ENCODE results near the gene C17orf75. TPM values are rescaled to one million over a fixed set of nuclear protein-coding genes. Genes with fewer than 3 reads are reported as not detected.

The C17orf75 gene
- total and polyA plus RNA-seq, 4 donors = 8.5 to 23.4 (median 15.3) TPM

GRCh38 chr17:32331243-32332040 is 10.5 kb downstream of the C17orf75 start:
- Histone ChIP-seq H3K4me3 (no peak overlapping the region), H3K9me3 (ENCODE audit: control insufficient read depth in 4 of 4, insufficient read depth in 3 of 4, low read length in 3 of 4) (no peaks in the 10 kb centered on the region), H3K27me3 (ENCODE audit: control insufficient read depth in 3 of 3, insufficient read depth in 3 of 3, low read length in 2 of 3) (no peaks in the 10 kb centered on the region), H3K36me3 (ENCODE audit: control insufficient read depth in 4 of 4, insufficient read depth in 4 of 4, low read length in 4 of 4) (peaks cover 3 to 20% (median 5%) of the 10 kb centered on the region in 4 donors), H3K4me1 (ENCODE audit: control insufficient read depth in 5 of 5, insufficient read depth in 5 of 5, low read length in 5 of 5) (no peaks in the 10 kb centered on the region), H3K27ac (ENCODE audit: low read depth in 1 of 2, low read length in 1 of 2) (no peak overlapping the region), H3K9ac (ENCODE audit: insufficient read depth in 1 of 2, low read length in 2 of 2) (no peak overlapping the region)
- WGBS, 2 donors = 44 to 70% methylated on average over 3 of the region's 3 CpGs
- TF ChIP-seq, protein P1, sequence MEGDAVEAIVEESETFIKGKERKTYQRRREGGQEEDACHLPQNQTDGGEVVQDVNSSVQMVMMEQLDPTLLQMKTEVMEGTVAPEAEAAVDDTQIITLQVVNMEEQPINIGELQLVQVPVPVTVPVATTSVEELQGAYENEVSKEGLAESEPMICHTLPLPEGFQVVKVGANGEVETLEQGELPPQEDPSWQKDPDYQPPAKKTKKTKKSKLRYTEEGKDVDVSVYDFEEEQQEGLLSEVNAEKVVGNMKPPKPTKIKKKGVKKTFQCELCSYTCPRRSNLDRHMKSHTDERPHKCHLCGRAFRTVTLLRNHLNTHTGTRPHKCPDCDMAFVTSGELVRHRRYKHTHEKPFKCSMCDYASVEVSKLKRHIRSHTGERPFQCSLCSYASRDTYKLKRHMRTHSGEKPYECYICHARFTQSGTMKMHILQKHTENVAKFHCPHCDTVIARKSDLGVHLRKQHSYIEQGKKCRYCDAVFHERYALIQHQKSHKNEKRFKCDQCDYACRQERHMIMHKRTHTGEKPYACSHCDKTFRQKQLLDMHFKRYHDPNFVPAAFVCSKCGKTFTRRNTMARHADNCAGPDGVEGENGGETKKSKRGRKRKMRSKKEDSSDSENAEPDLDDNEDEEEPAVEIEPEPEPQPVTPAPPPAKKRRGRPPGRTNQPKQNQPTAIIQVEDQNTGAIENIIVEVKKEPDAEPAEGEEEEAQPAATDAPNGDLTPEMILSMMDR (IDR thresholded peaks at IDR 0.05; ENCODE audit: control extremely low read depth, extremely low read depth) = no peak
- ATAC-seq (ENCODE audit: insufficient read depth, low FRiP score) = no peak
- DNase-seq = no peak

DNA sequence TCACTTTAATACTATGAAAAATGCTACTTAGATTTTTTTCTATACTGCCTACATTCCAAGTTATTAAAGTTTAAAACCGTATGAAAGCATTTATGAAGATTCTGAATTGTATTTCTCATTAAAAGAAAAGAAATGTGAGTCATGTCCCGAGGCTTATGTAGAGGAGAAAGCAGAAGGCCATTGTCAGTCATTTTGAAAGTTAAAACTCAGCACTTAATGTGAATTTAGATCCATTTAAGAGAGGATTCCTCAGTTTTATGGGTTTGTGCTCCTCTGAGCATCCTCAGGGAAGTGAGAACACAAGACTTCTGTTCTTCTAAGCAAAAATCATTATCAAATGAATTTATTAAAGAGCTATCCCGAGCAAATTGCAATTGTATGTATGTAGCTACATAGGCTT is 11.8 kb downstream of the C17orf75 start:
- H3K4me1 ChIP-seq (ENCODE audit: control insufficient read depth in 5 of 5, insufficient read depth in 5 of 5, low read length in 5 of 5) = no peaks in the 10 kb centered on the region
- TF ChIP-seq, protein P1 (IDR thresholded peaks at IDR 0.05; ENCODE audit: control extremely low read depth, extremely low read depth) = no peak
- 79 to 81% methylated on average over 3 of the region's 3 CpGs for WGBS, 2 donors
- DNase-seq (no peak), ATAC-seq (ENCODE audit: insufficient read depth, low FRiP score) (no peak)
- no peak overlapping the region for H3K9ac ChIP-seq (ENCODE audit: insufficient read depth in 1 of 2, low read length in 2 of 2)
- no peak overlapping the region for H3K4me3 ChIP-seq
- H3K9me3 ChIP-seq (ENCODE audit: control insufficient read depth in 4 of 4, insufficient read depth in 3 of 4, low read length in 3 of 4) = no peaks in the 10 kb centered on the region
- no peak overlapping the region for H3K27ac ChIP-seq (ENCODE audit: low read depth in 1 of 2, low read length in 1 of 2)
- H3K27me3 ChIP-seq (ENCODE audit: control insufficient read depth in 3 of 3, insufficient read depth in 3 of 3, low read length in 2 of 3) = no peaks in the 10 kb centered on the region
- H3K36me3 ChIP-seq (ENCODE audit: control insufficient read depth in 4 of 4, insufficient read depth in 4 of 4, low read length in 4 of 4) = peaks cover 3 to 14% (median 4%) of the 10 kb centered on the region in 4 donors

GRCh38 chr17:32327911-32328310 is 14.1 kb downstream of the C17orf75 start:
- ATAC-seq (ENCODE audit: insufficient read depth, low FRiP score) (no peak), DNase-seq (no peak)
- Histone ChIP-seq H3K4me3 (no peak overlapping the region), H3K9me3 (ENCODE audit: control insufficient read depth in 4 of 4, insufficient read depth in 3 of 4, low read length in 3 of 4) (no peaks in the 10 kb centered on the region), H3K4me1 (ENCODE audit: control insufficient read depth in 5 of 5, insufficient read depth in 5 of 5, low read length in 5 of 5) (peaks cover 0 to 1% (median 0%) of the 10 kb centered on the region in 5 donors), H3K9ac (ENCODE audit: insufficient read depth in 1 of 2, low read length in 2 of 2) (no peak overlapping the region), H3K27me3 (ENCODE audit: control insufficient read depth in 3 of 3, insufficient read depth in 3 of 3, low read length in 2 of 3) (no peaks in the 10 kb centered on the region), H3K27ac (ENCODE audit: low read depth in 1 of 2, low read length in 1 of 2) (no peak overlapping the region), H3K36me3 (ENCODE audit: control insufficient read depth in 4 of 4, insufficient read depth in 4 of 4, low read length in 4 of 4) (no peaks in the 10 kb centered on the region)
- WGBS, 2 donors = 96% methylated on average over 1 of the region's 1 CpG
- TF ChIP-seq, protein P1 (IDR thresholded peaks at IDR 0.05; ENCODE audit: control extremely low read depth, extremely low read depth) = no peak

Measured in lung (tissue), 12 donors.